Retinal pigment epithelial cell (primary cell): ENCODE results near the gene MAP2.

Experiments used
- DNase-seq: peaks from one replicate; pipeline ENCODE4 v3.0.0-alpha.2; 2010; ENCODE audit warnings: low read depth
- H3K4me3 ChIP-seq: 2 replicates; pipeline ENCODE4 v1.5.1; 2011; ENCODE audit warnings: mild to moderate bottlenecking, low read length, control low read depth, moderate library complexity
- TF ChIP-seq, protein P1 (sequence below): conservative IDR thresholded peaks from 2 replicates; pipeline ENCODE4 v1.5.1; 2011; ENCODE audit warnings: low read depth, low read length, control low read depth, inconsistent platforms

The MAP2 gene

DNA sequence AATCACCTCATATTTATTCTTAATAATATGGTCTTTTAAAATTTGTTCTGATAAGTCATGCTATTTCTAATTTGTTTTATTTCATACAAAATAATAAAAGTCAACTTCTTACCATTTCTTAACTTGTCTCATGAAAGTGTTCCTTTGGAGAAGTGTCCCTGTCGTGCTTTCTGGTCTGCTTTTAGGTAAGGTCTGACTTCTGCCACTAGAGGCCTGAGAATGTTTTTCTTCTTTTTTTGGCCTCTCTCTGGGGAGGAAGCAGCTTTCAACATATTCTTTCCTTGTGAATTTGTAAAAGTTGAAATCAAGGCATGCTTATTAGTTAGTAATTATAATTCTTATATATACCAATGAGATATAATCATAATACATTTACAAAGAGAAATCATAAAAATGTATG is 39.4 kb downstream of the MAP2 start:
- DNase-seq, result no peak
- H3K4me3 ChIP-seq, result no peak overlapping the region
- TF ChIP-seq, protein P1, sequence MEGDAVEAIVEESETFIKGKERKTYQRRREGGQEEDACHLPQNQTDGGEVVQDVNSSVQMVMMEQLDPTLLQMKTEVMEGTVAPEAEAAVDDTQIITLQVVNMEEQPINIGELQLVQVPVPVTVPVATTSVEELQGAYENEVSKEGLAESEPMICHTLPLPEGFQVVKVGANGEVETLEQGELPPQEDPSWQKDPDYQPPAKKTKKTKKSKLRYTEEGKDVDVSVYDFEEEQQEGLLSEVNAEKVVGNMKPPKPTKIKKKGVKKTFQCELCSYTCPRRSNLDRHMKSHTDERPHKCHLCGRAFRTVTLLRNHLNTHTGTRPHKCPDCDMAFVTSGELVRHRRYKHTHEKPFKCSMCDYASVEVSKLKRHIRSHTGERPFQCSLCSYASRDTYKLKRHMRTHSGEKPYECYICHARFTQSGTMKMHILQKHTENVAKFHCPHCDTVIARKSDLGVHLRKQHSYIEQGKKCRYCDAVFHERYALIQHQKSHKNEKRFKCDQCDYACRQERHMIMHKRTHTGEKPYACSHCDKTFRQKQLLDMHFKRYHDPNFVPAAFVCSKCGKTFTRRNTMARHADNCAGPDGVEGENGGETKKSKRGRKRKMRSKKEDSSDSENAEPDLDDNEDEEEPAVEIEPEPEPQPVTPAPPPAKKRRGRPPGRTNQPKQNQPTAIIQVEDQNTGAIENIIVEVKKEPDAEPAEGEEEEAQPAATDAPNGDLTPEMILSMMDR, result peak; percentile 45

DNA sequence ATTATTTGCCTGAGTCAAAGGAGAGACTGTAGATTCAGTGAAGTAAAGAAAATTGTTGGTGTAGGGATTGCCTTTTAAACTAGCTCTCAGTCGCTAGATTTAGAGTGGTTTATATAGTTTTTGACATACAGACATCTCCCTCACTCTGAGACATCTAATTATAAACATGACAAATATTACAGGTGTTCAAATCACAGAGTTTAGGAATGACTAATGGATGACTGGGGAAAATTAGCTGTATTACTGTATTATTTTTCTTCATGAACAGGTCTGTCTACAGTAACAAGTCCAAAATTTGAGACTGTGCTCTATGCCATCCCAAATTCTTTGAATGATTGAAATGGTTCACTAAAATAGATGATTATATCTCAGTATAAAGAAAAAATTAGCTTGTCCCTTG is 40.0 kb downstream of the MAP2 start:
- TF ChIP-seq, protein P1, result no peak
- H3K4me3 ChIP-seq, result no peak overlapping the region
- no peak for DNase-seq

DNA sequence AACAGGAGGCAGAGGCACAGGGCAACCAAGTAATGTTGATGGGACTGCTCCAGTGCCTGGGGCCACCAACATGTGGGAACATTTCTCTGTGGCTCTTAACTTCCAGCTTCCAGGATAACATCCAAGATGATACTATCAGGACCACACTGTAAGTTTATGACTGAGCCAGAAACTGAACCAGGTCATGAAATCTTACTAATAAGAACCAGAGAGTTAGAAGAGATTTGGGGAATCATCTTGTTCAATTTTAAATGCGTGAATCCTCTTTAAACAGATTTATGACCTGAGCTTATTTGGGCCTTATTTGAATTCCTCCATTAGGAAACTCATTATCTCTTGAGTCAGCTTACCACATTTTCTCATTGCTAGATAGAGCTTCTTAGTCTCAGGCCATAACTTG is 45.0 kb downstream of the MAP2 start:
- DNase-seq, result no peak
- H3K4me3 ChIP-seq, result no peak overlapping the region
- TF ChIP-seq, protein P1, result no peak

DNA sequence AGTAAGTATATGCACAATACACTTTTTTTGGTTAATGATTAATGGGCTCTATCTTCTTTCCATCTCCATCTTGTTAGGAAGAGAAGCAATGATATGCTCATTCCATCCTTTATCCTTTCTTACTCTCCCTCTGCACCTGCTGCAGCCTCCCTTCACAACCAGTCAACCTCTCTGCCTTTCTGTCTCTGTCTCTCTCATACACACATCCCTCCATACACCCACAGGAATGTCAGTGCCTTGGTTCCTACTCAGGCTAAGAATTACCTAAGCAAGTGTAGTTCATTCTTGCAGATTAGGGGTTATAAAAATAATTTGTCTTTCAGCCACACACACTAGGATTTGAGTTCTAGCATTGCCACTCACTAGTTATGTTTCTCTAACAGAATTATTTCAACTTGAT is 45.6 kb downstream of the MAP2 start:
- no peak for DNase-seq
- TF ChIP-seq, protein P1, result no peak
- no peak overlapping the region for H3K4me3 ChIP-seq

DNA sequence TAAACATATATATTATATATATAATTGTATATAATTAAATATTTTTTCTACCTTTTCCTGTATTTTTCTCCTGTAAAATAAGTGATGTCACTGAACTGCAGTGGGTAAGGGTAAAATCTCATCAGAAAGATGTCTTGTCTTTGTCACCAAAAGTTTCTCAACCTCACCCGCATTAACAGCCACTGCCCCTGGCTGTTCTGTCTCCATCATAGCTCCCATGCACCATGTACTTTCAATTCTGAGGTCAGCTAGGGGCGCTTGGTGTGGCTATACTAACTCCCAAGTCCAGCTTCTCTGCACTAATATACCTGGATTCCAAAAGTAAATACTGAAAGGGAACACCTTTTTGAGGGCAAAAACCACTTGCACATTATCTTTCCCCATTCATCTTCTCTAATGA is 46.6 kb downstream of the MAP2 start:
- TF ChIP-seq, protein P1, result no peak

DNA sequence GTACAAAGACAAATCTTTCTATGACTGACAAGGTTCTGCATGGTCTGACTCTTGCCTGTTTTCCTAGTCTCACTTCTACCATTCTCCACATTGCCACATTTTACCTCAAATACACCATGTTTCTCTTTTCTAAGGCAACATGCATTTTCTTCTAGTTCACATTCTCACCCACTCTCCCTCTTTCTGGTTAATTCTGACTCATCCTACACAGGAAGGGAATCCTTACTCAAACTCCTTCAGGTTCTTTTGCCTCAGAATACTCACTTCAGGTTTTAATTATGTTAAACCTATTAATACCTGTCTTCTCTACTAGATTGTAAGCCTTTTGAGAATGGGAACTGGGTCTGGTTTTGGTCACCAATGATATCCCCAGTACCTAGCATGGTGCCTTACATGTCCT is 47.2 kb downstream of the MAP2 start:
- H3K4me3 ChIP-seq, result no peak overlapping the region
- DNase-seq, result no peak
- TF ChIP-seq, protein P1, result no peak

More for the DNA sequence above, 46.6 kb downstream of the MAP2 start:
- no peak for DNase-seq
- no peak overlapping the region for H3K4me3 ChIP-seq

DNA sequence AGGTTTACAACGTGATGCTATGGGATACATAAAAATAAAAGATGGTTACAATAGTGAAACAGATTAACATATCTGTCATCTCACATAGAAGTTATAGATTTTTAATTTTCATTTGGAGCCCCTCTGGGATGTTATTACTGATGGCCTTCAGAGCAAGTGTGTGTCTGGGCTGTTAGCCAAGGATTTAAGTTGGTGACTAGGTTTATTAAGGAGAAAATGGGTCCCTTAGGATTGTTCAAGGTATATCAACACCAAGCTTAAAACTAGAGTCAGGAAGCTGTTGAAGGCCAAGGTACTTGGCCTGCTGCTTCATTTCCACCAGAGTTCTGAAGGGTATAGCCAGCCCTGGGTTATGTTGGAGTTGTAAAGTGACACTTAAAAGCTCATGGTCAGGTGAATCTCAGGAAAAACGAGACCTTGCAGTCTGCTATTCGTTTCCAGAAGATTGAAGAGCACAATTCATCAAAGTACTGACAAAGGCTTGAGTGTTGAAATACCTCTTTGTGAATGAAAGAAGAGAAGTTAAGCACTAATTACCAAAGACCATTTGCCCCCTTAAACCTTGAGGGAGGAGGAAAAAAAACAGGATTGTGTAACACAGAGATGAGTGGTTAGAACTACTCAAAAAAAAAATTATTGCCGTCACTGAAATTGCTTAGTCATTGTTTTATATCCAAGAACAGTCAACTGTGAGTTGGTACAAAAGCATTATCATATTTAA is 48.4 kb downstream of the MAP2 start:
- TF ChIP-seq, protein P1, result no peak
- DNase-seq, result no peak

More for the DNA sequence above, 48.4 kb downstream of the MAP2 start:
- no peak overlapping the region for H3K4me3 ChIP-seq
